Urothelium cell line (cell line): Measurements from ENCODE around the gene PCDH9.

Experiments used
- DNase-seq: peaks from one replicate; pipeline ENCODE4 v3.0.0; 2011; ENCODE audit warnings: low spot score, mixed read lengths
- FAIRE-seq: peaks from 2 replicates; lab custom pipeline; 2011; peaks lifted over from hg19 to GRCh38; lab: Jason Lieb, UNC

The PCDH9 gene

DNA sequence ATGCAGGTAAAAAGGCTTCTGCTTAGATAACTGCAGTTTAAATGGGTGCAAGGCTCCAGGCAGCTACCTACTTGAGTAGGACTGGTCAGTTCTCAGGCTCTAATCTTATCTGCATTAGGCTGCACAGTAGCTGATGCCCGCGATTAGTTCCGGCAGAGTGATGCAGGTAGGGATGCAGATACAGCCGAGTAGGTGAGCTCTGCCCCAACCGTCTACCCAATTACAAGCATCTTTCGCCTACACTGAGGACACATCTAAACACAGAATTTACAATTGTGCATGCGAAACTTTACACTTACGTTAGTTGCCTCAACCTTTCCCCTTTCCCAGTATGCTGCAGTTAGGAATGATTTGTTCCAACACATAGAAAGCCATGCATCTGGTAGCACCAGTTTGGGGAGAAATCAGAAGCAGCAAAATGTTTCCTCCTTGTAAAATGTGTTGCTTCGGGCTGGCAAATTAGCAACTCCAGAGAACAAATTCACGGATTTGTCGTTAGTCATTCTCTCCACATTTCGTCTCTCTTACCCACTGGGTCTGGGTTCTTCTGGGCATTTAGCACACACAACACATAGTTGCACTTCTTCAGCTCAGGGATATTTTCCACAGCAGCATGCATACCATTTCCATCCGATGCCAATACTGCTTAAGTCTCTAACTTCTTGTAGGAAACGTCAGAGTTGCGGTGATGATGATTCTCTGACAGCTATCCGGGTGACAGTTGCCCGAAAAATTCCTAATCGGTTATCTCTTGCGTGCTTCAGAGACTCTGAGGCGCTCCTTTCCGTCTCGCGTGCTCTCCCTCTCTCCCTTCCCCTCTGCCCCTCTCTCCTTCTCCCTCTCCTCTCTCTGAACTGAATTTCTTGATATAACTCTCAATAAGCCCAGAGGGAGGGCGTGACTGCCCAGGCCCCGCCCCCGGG is at the start of gene PCDH9:
Gene PCDH9, minus strand, starts transcription at position 856 of the 923 bp plus-strand sequence. CDS start 1,896 bp downstream, outside the sequence.
- no peak for FAIRE-seq
- peak; percentile 6 for DNase-seq

GRCh38 chr13:67278235-67278634 is 48.1 kb upstream of the PCDH9 start:
- DNase-seq = peak; percentile 4

GRCh38 chr13:67277581-67277980 is 47.4 kb upstream of the PCDH9 start:
- DNase-seq (no peak), FAIRE-seq (no peak)

More at GRCh38 chr13:67278235-67278634, 48.1 kb upstream of the PCDH9 start:
- FAIRE-seq = no peak

DNA sequence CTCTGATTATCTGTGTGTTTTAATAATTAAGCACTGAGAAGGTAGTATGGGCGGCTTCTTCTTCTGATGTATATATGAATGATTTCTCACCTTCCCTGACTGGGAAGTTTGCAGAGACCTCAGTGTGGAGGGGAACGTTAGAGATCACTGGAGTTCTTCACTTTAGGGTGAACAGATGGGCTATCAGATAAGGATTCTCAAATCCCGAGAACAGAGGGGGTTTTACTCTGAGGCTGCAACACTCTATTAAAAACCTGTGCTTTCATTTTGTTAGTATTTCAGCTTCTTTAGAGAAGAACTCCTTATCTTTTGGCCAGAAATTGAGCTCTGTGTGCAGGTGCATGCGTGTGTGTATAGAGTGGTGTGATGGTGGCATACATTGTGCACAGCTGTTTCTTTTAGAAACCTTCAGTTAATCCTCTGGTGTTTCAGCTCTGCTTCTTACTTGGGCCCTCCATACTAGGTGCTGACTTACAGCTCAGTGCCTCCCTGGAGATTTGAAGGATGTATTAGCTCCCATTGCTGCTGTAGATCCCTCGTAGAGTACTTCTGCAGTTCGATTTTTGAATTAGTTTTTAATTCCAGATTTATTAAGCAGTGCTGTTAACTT is 45.3 kb upstream of the PCDH9 start:
- DNase-seq = no peak
- no peak for FAIRE-seq

DNA sequence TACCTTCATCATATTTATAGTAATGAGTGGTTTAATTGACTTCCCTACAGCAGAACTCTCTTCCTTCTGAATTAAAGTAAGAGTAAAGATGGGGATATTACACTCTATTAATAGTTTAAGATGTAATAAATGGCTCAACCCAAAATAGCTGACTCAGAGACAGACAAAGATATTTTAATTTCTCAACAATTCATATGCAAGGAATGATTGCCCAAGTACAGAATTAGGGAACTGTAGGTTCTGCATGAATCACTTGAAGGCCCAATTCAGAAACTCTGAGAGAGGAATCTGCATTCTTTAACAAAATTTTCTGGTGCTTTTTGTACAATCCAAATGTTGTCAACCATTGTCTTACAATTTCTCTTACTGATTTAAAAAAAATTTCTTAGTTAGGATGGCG is 42.9 kb upstream of the PCDH9 start:
- no peak for FAIRE-seq
- no peak for DNase-seq

DNA sequence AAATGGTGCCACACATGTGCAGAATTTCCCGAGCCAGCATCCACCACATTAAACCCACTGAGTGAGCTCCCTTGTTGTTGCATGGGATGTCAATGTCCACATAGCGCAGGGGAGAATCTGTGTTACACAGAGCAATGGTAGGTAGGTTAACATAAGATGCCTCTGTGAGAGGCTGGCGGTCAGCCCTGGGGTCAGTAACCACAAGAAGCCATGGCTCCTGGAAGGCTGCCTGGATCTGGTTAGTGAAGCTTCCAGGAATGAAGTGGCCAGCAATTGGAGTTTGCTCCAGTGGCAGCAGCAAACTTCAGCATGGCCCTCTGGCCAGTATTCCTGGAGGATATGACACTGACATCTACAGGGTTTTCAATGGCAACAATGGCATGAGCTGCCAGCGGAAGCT is 37.0 kb upstream of the PCDH9 start:
- FAIRE-seq = no peak
- DNase-seq = no peak

DNA sequence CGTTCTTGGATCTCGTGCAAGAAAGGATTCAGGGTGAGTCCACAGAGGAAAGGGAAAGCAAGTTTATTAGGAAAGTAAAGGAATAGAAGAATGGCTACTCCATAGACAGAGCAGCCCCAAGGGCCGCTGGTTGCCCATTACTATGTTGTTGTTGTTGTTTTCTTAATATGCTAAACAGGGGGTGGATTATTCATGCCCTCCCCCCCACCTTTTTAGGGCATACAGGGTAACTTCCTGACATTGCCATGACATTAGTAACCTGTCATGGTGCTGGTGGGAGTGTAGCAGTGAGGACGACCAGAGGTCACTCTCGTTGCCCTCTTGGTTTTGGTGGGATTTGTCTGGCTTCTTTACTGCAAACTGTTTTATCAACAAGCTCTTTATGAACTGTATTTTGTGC is 29.1 kb upstream of the PCDH9 start:
- DNase-seq (no peak), FAIRE-seq (no peak)

DNA sequence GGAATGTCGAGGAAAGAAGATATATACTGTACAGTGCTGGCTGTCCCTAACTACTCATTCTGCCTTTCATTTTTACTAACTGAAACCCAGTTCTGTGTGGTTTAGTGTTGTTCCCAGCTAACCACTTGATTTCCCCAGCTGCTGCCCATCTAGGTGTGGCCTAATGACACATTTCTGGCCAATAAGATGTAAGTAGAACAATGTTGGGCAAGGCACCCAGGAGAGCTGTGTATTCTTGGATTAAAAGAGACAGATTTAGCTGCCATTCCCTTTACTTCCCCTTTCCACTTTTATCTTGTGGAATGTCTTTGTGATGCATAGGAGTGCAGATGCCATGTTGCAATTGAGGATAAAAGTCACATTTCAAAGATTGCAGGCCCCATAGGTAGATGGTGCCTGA is 28.3 kb upstream of the PCDH9 start:
- DNase-seq = no peak
- no peak for FAIRE-seq

- no peak for FAIRE-seq
- DNase-seq = no peak
These were observed 8.7 kb upstream of the PCDH9 start for GRCh38 chr13:67238861-67239260.

DNA sequence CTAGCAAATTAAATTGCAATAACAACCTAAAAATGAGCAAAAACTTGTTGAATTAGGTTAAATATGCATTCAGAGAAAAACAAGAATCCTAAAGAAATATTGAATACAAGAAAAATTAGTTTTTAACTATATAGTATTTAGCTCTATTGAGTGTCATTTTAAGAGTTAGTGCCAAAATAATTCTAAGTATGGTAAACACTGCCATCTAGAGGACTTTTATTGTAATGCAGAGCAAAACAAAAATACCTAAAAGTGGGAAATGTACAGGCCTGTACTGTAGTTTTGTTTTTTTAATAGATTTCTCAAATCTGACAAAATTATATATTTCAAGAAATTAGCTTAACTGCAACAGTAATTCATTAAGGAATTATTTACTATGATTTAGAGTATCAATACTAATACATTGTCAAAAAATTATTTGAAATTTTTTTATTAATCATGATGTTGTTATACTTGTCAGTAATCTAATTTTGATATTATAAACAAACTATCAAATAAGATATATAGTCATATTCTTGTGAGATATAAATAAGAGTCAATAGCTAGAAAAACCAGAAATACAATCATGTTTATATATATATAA is 8.2 kb upstream of the PCDH9 start:
- DNase-seq (no peak), FAIRE-seq (no peak)

GRCh38 chr13:67235265-67235664 is 5.1 kb upstream of the PCDH9 start:
- FAIRE-seq = no peak
- DNase-seq = no peak

DNA sequence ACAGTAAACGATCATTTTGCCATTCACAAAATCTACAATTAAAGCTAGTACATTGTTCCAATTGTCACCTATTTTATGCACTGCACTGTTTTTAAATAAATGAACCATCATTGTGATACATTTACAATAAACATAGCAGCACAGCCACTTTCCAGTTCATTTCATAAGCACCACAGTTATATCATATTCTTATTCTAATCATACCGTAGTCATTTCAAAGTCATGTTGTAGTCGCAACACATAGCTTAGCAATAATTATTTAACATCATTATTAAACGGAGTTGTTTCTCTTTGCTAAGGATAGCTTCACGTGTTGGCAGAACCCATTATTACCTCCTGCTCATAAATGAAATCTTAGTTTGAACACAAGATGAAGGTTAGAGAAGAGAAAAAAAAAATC is 2.2 kb upstream of the PCDH9 start:
- FAIRE-seq = no peak
- DNase-seq = no peak

GRCh38 chr13:67231289-67232000 is 1.3 kb upstream of the PCDH9 start:
- DNase-seq (no peak), FAIRE-seq (no peak)

GRCh38 chr13:67230404-67231288 is 510 bp upstream of the PCDH9 start:
- no peak for FAIRE-seq
- peak; percentile 88 for DNase-seq

DNA sequence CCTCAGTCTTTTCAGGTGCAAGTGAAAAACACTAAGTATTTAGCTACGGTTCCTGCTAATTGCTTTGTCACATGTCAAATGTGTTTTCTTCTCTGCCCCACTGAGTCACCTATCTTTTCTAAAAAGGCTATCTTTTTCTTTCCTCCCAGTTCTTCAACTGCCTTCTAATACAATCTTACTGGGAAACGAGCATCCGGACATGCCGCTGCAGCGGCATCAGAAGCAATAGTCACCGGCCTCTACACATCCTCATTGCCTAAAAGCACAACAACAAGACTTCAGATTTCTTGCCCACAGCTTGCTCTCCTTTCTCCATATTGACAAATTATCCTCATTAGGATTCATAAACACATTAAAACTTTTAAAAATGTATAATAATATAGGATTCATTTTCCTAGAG is 1.2 kb downstream of the PCDH9 start:
- DNase-seq = peak; percentile 6
- FAIRE-seq = no peak

DNA sequence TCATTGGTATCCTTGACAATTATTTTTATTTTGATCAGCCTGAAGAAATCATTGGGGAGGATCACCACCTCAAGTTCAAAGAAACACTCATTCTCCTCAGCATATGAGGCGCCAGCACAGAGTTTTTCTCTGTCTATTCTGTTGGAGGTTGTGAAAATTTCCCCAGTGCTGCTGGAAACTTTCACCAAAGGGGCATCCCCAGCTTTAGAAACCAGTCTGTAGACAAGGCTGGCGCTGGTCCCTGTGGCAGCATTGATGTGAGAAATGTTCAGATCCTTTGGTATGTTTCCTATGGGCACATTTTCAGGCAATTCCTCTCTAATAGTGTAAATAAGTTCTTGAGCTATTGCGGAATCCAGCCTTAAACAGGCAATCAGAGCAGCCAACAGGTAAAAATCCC is 2.1 kb downstream of the PCDH9 start:
- FAIRE-seq (no peak), DNase-seq (no peak)

GRCh38 chr13:67227131-67227983 is 2.8 kb downstream of the PCDH9 start:
- FAIRE-seq (no peak), DNase-seq (no peak)

GRCh38 chr13:67226696-67227095 is 3.4 kb downstream of the PCDH9 start:
- FAIRE-seq (no peak), DNase-seq (no peak)
